IMR-90 (cell line): ENCODE data around the gene SCAND1. TPM values are rescaled to one million over a fixed set of nuclear protein-coding genes. Genes with fewer than 3 reads are reported as not detected.
A peak's percentile ranks its signal among the peaks of the same experiment; 100 is the strongest.

Source experiments
- ATAC-seq: fragments of 200-7000 bp; cut with Tn5 transposase; 2 replicates; pipeline ENCODE4 v1.9.1; 2020; ENCODE audit warnings: low read depth, mild to moderate bottlenecking, moderate library complexity
- BruUV-seq: library from RNA; stranded (reverse); fragments of 400-500 nt; replicated peaks from 2 replicates; lab custom pipeline; 2021; lab: Mats Ljungman, UMichigan
- CTCF ChIA-PET: fragments of 300-600 bp; formaldehyde crosslinking; extraction: SDS; loops from one replicate; lab custom pipeline; 2021; ENCODE audit warnings: antibody characterized with exemption; lab: Yijun Ruan, JAX
- POLR2A ChIA-PET: fragments of 300-600 bp; sonication (Branson Sonifier 250); formaldehyde crosslinking; loops from one replicate; lab custom pipeline; 2022; ENCODE audit warnings: antibody characterized with exemption; ENCODE audit not compliant: unreplicated experiment; lab: Charles Lee
- DNase-seq: peaks from one replicate; pipeline ENCODE4 v3.0.0; 2013
- H2AFZ ChIP-seq: replicated peaks from 2 replicates; pipeline ENCODE3; 2013; ENCODE audit warnings: low read length, mild to moderate bottlenecking; ENCODE audit not compliant: poor library complexity
- H2AK5ac ChIP-seq: 2 replicates; pipeline ENCODE4 v1.6.1; 2013; ENCODE audit warnings: low read depth, low read length, inconsistent platforms
- H2AK9ac ChIP-seq: replicated peaks from 2 replicates; pipeline ENCODE3; 2013; ENCODE audit warnings: mild to moderate bottlenecking, low read depth, low read length, moderate library complexity; ENCODE audit not compliant: poor library complexity
- H2BK120ac ChIP-seq: 2 replicates; pipeline ENCODE4 v1.6.1; 2013; ENCODE audit warnings: low read depth, low read length, inconsistent platforms
- H2BK15ac ChIP-seq: 3 replicates; pipeline ENCODE4 v1.6.1; 2013; ENCODE audit warnings: low read depth, low read length, inconsistent platforms
- H2BK20ac ChIP-seq: 2 replicates; pipeline ENCODE4 v1.6.1; 2013; ENCODE audit warnings: low read depth, mild to moderate bottlenecking, inconsistent platforms, low read length, moderate library complexity
- H2BK5ac ChIP-seq: 2 replicates; pipeline ENCODE4 v1.6.1; 2013; ENCODE audit warnings: mild to moderate bottlenecking, low read depth, low read length, inconsistent platforms; ENCODE audit not compliant: poor library complexity, severe bottlenecking
- H3K14ac ChIP-seq: replicated peaks from 2 replicates; pipeline ENCODE4 v1.6.1; 2013; ENCODE audit warnings: low read depth, low read length, inconsistent platforms
- H3K18ac ChIP-seq: 2 replicates; pipeline ENCODE4 v1.6.1; 2013; ENCODE audit warnings: low read depth, low read length, control low read depth
- H3K23ac ChIP-seq: 2 replicates; pipeline ENCODE4 v1.6.1; 2013; ENCODE audit warnings: low read depth, low read length, inconsistent platforms
- H3K27ac ChIP-seq: 2 replicates; pipeline ENCODE4 v1.5.1; 2013; ENCODE audit warnings: mild to moderate bottlenecking, control low read depth, low read length; ENCODE audit not compliant: insufficient read depth
- H3K27me3 ChIP-seq: 2 replicates; pipeline ENCODE4 v1.6.1; 2013; ENCODE audit warnings: low read length; ENCODE audit not compliant: control insufficient read depth, insufficient read depth
- H3K36me3 ChIP-seq: 2 replicates; pipeline ENCODE4 v1.6.1; 2013; ENCODE audit warnings: low read length, mixed read lengths; ENCODE audit not compliant: control insufficient read depth, insufficient read depth
- H3K4ac ChIP-seq: 2 replicates; pipeline ENCODE4 v1.6.1; 2013; ENCODE audit warnings: low read depth, low read length, inconsistent platforms
- H3K4me1 ChIP-seq: 2 replicates; pipeline ENCODE4 v1.6.1; 2013; ENCODE audit warnings: low read length, mixed read lengths; ENCODE audit not compliant: control insufficient read depth, insufficient read depth
- H3K4me2 ChIP-seq: 2 replicates; pipeline ENCODE4 v1.6.1; 2013; ENCODE audit warnings: low read depth, mild to moderate bottlenecking, control low read depth, low read length, moderate library complexity
- H3K4me3 ChIP-seq: 2 replicates; pipeline ENCODE4 v1.5.1; 2013; ENCODE audit warnings: low read depth, mild to moderate bottlenecking, control low read depth, low read length, moderate library complexity; ENCODE audit not compliant: insufficient read depth
- H3K56ac ChIP-seq: 2 replicates; pipeline ENCODE4 v1.6.1; 2013; ENCODE audit warnings: low read length, inconsistent platforms; ENCODE audit not compliant: insufficient read depth; ENCODE audit errors: extremely low read depth
- H3K79me1 ChIP-seq, 2 experiments: 2 replicates each; pipeline ENCODE4 v1.6.1; 2013; ENCODE audit warnings: low read length in 2 of 2, inconsistent platforms in 1 of 2, low read depth in 1 of 2
- H3K9ac ChIP-seq: 2 replicates; pipeline ENCODE4 v1.6.1; 2013; ENCODE audit warnings: low read depth, low read length, control low read depth
- H3K9me1 ChIP-seq: 2 replicates; pipeline ENCODE4 v1.6.1; 2013; ENCODE audit warnings: low read length, inconsistent platforms; ENCODE audit not compliant: insufficient read depth
- H3K9me3 ChIP-seq: 2 replicates; pipeline ENCODE4 v1.6.1; 2013; ENCODE audit warnings: low read length; ENCODE audit not compliant: control insufficient read depth, insufficient read depth
- H4K20me1 ChIP-seq: 2 replicates; pipeline ENCODE4 v1.6.1; 2013; ENCODE audit warnings: low read length, inconsistent platforms; ENCODE audit not compliant: insufficient read depth
- H4K5ac ChIP-seq: 2 replicates; pipeline ENCODE4 v1.6.1; 2013; ENCODE audit warnings: mild to moderate bottlenecking, low read depth, low read length, control low read depth
- H4K8ac ChIP-seq, 2 experiments: 2 replicates each; pipeline ENCODE4 v1.6.1; 2013; ENCODE audit warnings: low read depth in 2 of 2, low read length in 2 of 2, control low read depth in 1 of 2, inconsistent platforms in 1 of 2
- H4K91ac ChIP-seq: 2 replicates; pipeline ENCODE4 v1.6.1; 2013; ENCODE audit warnings: low read depth, low read length, inconsistent platforms; ENCODE audit not compliant: insufficient read depth
- BHLHE40 ChIP-seq: fragments of 150-350 bp; IDR thresholded peaks from 2 replicates; pipeline ENCODE4 v1.6.1; 2016; ENCODE audit warnings: mild to moderate bottlenecking, low read depth, low read length
- POLR2A ChIP-seq: IDR thresholded peaks from 2 replicates; pipeline ENCODE4 v1.6.1; 2012; ENCODE audit warnings: mild to moderate bottlenecking, low read depth, low read length
- RAD21 ChIP-seq: IDR thresholded peaks from 2 replicates; pipeline ENCODE4 v1.6.1; 2012; ENCODE audit warnings: low read length, improper control_type of control experiment
- WGBS, 2 experiments: methylation state at CpG; one replicate each; pipeline versions ENCODE4 v1.1.5 to v1.1.7; 2013; ENCODE audit warnings: missing lambda C conversion rate in 2 of 2; ENCODE audit not compliant: insufficient read length in 1 of 2; ENCODE audit errors: extremely low coverage in 2 of 2; 5-methylcytosine and 5-hydroxymethylcytosine counted together
- dilution Hi-C: fragments of 300-500 bp; cut with HindIII; formaldehyde crosslinking; loops from one replicate; pipeline ENCODE4 v1.14.3; 2018; ENCODE audit warnings: low sequenced_read_pairs; ENCODE audit not compliant: unreplicated experiment
- in situ Hi-C: fragments of 300-500 bp; cut with MboI; formaldehyde crosslinking; loops from 3 replicates; pipeline ENCODE4 v1.14.3; 2019; ENCODE audit warnings: low sequenced_read_pairs, inconsistent platforms, mixed read lengths
- intact Hi-C: fragments of 100-400 bp; cut with micrococcal nuclease; formaldehyde crosslinking; loops from 2 replicates; pipeline ENCODE4 v1.10.0; 2022
- polyA plus RNA-seq, 3 experiments: library from polyadenylated mRNA; depleted of rRNA; stranded (reverse); fragments of >200 nt; gene quantifications; 2 replicates each; pipeline ENCODE4 v1.2.3, GENCODE V29; 2012; ENCODE audit warnings: low replicate concordance in 1 of 3
- total RNA-seq: library from RNA; depleted of rRNA; stranded (reverse); fragments of >200 nt; gene quantifications from 2 replicates; pipeline ENCODE4 v1.2.3, GENCODE V29; 2012
- TF ChIP-seq, protein P1 (sequence below): conservative IDR thresholded peaks from 2 replicates; pipeline ENCODE4 v1.5.1; 2012; ENCODE audit warnings: mild to moderate bottlenecking, low read depth, low read length, improper control_type of control experiment
- TF ChIP-seq, protein P2 (sequence below): fragments of 150-350 bp; IDR thresholded peaks from 2 replicates; pipeline ENCODE4 v1.6.1; 2017; ENCODE audit warnings: mild to moderate bottlenecking, antibody characterized with exemption, low read length, low read depth
- TF ChIP-seq, protein P3 (sequence below): fragments of 150-350 bp; IDR thresholded peaks from 2 replicates; pipeline ENCODE4 v1.6.1; 2016; ENCODE audit warnings: low read depth, mild to moderate bottlenecking, low read length, moderate library complexity, borderline replicate concordance

Gene SCAND1
- total and polyA plus RNA-seq, 2 of the 4 experiments (the other 2 are of a cell fraction): 7.5 to 26.8 TPM

DNA sequence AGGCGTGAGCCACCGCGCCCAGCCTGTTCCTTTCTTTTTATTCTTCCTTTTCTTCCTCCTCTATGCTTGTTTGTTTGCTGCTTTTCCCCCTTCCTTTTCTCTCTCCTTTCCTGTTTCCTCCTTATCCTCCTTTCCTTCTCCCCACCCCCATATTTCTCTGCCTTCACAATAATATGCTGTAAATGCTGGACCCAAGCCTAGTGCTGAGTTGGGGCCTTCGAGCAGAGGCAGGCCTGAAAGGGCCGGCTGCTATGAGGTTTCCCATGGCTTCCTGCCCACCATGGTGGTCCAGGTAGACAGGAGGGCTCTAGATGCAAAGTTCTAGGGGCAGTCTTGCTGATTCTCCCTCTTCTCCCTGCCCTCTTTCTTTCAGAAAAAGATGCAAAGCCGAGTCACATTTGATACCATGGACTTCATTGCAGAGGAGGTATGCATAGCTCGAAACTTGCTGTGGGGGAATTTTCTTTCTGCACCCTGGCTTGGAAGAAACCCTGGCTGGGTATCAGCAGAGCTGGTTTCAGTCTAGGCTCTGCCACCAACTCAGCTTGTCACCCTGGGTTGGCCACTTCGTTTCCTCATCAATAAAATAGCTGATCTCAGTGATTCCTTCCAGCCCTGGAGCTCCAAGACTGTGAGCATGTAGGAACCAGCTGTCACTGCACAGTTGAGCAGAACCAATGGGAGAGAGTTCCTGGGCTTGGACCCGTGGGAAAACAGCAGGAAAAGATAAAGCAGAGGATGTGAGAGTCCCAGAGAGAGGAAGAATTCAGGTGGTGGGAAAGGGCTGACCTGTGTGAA, 21.5 kb upstream of the SCAND1 start:
- no peaks in the 10 kb centered on the region for H3K36me3 ChIP-seq
- H3K4me3 ChIP-seq: no peak overlapping the region
- H3K18ac ChIP-seq: no peak overlapping the region
- H2AK9ac ChIP-seq: peak overlapping the region; percentile 52
- no peak overlapping the region for H4K8ac ChIP-seq
- H2BK5ac ChIP-seq: no peak overlapping the region
- 0 out of 2 replicates have a peak overlapping the region, but pooled peaks have one; percentile 4 for H3K56ac ChIP-seq
- no peak overlapping the region for H2AK5ac ChIP-seq
- H3K79me1 ChIP-seq: no peaks in the 10 kb centered on the region
- H3K27ac ChIP-seq: no peak overlapping the region
- TF ChIP-seq, protein P1, sequence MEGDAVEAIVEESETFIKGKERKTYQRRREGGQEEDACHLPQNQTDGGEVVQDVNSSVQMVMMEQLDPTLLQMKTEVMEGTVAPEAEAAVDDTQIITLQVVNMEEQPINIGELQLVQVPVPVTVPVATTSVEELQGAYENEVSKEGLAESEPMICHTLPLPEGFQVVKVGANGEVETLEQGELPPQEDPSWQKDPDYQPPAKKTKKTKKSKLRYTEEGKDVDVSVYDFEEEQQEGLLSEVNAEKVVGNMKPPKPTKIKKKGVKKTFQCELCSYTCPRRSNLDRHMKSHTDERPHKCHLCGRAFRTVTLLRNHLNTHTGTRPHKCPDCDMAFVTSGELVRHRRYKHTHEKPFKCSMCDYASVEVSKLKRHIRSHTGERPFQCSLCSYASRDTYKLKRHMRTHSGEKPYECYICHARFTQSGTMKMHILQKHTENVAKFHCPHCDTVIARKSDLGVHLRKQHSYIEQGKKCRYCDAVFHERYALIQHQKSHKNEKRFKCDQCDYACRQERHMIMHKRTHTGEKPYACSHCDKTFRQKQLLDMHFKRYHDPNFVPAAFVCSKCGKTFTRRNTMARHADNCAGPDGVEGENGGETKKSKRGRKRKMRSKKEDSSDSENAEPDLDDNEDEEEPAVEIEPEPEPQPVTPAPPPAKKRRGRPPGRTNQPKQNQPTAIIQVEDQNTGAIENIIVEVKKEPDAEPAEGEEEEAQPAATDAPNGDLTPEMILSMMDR: no peak
- TF ChIP-seq POLR2A: no peak
- TF ChIP-seq, protein P2, sequence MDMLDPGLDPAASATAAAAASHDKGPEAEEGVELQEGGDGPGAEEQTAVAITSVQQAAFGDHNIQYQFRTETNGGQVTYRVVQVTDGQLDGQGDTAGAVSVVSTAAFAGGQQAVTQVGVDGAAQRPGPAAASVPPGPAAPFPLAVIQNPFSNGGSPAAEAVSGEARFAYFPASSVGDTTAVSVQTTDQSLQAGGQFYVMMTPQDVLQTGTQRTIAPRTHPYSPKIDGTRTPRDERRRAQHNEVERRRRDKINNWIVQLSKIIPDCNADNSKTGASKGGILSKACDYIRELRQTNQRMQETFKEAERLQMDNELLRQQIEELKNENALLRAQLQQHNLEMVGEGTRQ: no peak
- TF ChIP-seq, protein P3, sequence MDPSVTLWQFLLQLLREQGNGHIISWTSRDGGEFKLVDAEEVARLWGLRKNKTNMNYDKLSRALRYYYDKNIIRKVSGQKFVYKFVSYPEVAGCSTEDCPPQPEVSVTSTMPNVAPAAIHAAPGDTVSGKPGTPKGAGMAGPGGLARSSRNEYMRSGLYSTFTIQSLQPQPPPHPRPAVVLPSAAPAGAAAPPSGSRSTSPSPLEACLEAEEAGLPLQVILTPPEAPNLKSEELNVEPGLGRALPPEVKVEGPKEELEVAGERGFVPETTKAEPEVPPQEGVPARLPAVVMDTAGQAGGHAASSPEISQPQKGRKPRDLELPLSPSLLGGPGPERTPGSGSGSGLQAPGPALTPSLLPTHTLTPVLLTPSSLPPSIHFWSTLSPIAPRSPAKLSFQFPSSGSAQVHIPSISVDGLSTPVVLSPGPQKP: no peak
- no peak for TF ChIP-seq RAD21
- no peak for TF ChIP-seq BHLHE40
- H3K4me2 ChIP-seq: no peak overlapping the region
- no peaks in the 10 kb centered on the region for H3K4me1 ChIP-seq
- dilution Hi-C loops (no loop called here), in situ Hi-C loops (loop anchor here (25.0 kb wide), 1 partner anchor 462 kb away; no protein-coding TSS in a partner anchor), intact Hi-C loops (no loop called here)
- CTCF ChIA-PET: interaction anchor here (0.8 to 2.6 kb wide), 2 partner anchors 17 to 21 kb away, joined by 4 to 13 read pairs; partner anchors contain the start of gene SCAND1
- H3K4ac ChIP-seq: no peak overlapping the region
- no peak overlapping the region for H3K23ac ChIP-seq
- no peak overlapping the region for H4K91ac ChIP-seq
- no peaks in the 10 kb centered on the region for H4K20me1 ChIP-seq
- H3K27me3 ChIP-seq: peaks cover 13% of the 10 kb centered on the region
- H2BK20ac ChIP-seq: no peak overlapping the region
- H2BK120ac ChIP-seq: no peak overlapping the region
- no peaks in the 10 kb centered on the region; the same call in 1 of the 2 replicates for H3K9me1 ChIP-seq
- POLR2A ChIA-PET: no interaction called here
- no CpG with 5 or more reads among the region's 9 CpGs for WGBS, 2 experiments
- H3K14ac ChIP-seq: no peak overlapping the region
- ATAC-seq (no peak), DNase-seq (no peak)
- no peak overlapping the region for H4K5ac ChIP-seq
- no peak overlapping the region for H3K9ac ChIP-seq
- H2AFZ ChIP-seq: peak overlapping the region; percentile 51
- peaks cover 5% of the 10 kb centered on the region; the same call in 1 of the 2 replicates for H3K9me3 ChIP-seq
- no peak overlapping the region for H2BK15ac ChIP-seq
- BruUV-seq: no TSS peak
